HFF-Myc (cell line): ENCODE data around the gene GRIK4.

Experiments used
- DNase-seq: peaks from one replicate; pipeline ENCODE4 v3.0.0-alpha.2; 2011; ENCODE audit warnings: low read depth; ENCODE audit errors: extremely low read depth
- H3K4me3 ChIP-seq: replicated peaks from 2 replicates; pipeline ENCODE4 v1.5.1; 2011; ENCODE audit warnings: low read depth, mild to moderate bottlenecking, control low read depth, low read length
- TF ChIP-seq, protein P1 (sequence below): IDR thresholded peaks from 2 replicates; pipeline ENCODE4 v1.5.1; 2012; ENCODE audit warnings: mild to moderate bottlenecking, low read depth, low read length, control low read depth; ENCODE audit errors: missing control alignments

Gene GRIK4

DNA sequence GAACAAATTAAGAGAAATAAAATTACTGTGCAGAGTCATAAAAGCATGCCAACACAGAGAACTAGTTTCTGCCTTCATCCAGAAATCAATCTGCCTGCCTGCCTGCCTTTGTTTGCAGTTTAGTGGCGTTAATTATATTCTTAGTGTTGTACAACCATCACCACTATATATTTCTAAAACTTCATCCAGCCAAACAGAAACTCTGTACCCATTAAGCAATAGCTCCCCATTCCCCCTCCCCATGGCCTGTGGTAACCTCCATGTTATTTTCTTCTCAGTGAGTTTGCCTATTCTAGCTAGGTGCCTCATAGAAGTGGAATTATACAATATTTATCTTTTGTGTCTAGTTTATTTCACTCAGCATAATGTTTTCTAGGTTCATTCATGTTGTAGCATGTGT is 329.1 kb downstream of the GRIK4 start:
- no peak overlapping the region for H3K4me3 ChIP-seq
- TF ChIP-seq, protein P1, sequence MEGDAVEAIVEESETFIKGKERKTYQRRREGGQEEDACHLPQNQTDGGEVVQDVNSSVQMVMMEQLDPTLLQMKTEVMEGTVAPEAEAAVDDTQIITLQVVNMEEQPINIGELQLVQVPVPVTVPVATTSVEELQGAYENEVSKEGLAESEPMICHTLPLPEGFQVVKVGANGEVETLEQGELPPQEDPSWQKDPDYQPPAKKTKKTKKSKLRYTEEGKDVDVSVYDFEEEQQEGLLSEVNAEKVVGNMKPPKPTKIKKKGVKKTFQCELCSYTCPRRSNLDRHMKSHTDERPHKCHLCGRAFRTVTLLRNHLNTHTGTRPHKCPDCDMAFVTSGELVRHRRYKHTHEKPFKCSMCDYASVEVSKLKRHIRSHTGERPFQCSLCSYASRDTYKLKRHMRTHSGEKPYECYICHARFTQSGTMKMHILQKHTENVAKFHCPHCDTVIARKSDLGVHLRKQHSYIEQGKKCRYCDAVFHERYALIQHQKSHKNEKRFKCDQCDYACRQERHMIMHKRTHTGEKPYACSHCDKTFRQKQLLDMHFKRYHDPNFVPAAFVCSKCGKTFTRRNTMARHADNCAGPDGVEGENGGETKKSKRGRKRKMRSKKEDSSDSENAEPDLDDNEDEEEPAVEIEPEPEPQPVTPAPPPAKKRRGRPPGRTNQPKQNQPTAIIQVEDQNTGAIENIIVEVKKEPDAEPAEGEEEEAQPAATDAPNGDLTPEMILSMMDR: no peak
- DNase-seq: no peak

DNA sequence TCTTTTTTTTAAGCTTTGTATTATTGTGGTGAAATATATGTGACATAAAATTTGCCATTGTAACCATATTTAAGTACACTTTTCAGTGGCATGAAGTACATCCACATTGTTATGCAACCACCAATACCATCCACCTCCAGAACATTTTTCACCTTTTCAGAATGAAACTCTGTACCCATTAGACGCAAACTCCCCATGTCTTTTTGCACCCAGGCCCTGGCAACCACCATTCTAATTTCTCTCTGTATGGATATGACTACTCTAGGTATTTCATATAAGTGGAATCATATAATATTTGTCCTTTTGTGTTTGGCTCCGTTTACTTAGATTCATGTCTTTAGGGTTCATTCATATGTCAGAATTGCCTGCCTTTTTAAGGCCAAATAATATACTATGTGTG is 329.5 kb downstream of the GRIK4 start:
- TF ChIP-seq, protein P1: no peak
- no peak for DNase-seq
- H3K4me3 ChIP-seq: no peak overlapping the region

DNA sequence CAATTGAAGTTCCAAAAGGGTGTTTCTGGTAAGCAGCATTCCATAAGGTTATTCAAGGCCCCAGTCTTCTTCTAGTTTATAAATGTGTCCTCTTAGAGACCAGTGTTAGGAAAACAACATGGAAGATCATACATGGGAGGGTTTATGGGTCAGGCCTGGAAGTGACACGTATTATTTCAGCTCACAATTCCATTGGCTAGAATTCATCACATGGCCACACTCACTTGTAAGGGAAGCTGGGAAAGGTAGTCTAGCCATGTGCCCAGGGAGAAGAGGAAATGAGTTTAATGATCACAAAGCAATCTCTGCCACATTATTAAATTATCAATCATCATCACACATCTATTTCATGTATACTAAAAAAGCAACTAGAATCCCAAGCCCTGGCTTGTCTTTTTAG is 330.6 kb downstream of the GRIK4 start:
- TF ChIP-seq, protein P1: no peak
- no peak for DNase-seq
- no peak overlapping the region for H3K4me3 ChIP-seq

DNA sequence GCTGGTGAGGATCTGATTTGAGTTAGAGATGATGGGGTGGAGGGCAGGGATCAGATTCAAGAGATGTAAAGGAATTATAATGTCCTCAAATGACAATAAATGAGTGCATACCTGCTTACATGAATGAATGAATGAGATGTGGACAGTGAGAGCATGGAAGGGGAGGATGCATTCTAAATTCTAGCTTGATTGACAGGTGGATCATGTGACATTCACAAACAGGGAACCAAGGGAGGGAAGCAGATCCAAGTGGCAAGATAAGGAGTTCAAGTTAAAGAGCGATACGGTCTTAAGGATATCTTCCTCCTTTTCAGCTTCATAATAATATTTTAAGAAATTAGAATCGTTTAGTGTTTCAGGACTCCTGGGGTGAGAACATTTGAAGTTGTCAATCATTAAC is 341.9 kb downstream of the GRIK4 start:
- no peak for DNase-seq
- TF ChIP-seq, protein P1: no peak
- H3K4me3 ChIP-seq: no peak overlapping the region

DNA sequence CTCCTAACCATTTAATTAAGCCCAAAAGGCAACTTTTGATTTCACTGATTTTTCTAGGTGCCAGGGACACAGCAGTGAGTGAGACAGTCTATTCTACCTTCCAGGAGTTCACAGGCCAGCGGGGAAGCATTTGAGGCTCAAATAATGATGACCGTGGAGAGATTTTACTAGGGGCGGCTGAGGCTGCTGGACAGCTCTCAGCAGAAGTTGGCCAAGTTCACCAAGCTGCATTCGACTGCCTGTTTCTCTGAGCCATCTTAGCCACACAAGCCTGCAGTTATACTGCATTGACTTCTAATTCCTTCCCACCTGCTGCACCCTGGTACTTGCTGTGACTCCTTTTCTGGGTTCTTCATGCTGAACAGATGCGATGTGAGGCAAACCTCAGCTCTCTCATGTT is 343.4 kb downstream of the GRIK4 start:
- H3K4me3 ChIP-seq: no peak overlapping the region
- DNase-seq: no peak
- TF ChIP-seq, protein P1: no peak

DNA sequence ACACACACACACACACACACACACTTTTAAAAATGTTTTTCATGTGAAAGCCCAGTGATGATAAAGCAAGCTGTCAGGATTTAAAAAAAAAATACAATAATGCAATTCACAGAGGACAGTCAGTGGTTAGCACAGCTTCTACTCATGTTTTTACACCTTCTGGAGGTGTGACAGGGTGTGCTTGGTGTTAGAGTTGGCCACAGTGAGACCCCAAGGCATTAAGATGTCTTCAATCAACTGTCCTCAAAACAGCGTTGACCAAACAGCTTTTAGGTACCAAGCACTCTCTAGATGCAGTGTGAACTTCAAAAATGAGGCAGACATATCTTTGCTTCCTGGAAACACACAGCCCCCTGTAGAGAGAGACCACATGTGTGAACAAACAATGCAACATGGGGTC is 346.0 kb downstream of the GRIK4 start:
- H3K4me3 ChIP-seq: no peak overlapping the region
- TF ChIP-seq, protein P1: no peak
- DNase-seq: no peak

DNA sequence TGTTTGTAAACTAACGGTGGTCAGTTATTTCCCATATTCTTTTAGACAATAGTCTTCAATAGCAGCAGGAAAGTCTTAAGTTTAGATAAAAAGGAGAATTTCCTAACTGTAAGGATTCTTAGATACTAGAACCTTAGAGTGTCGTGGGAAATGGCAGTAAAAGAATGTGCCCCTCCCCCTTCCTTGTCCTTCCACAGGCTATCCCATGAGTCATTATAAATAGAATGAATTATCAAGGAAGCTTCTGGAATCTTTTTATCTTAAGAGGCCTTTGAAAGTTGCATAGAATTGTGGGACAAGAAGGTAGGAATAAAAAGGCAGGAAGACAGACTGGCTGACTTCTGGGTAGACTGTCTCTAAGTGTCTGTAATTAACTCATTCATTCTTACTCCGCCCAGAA is 347.2 kb downstream of the GRIK4 start:
- no peak overlapping the region for H3K4me3 ChIP-seq
- no peak for DNase-seq
- TF ChIP-seq, protein P1: no peak
